OCI-LY3 (cell line): ENCODE data around the gene NDN.

Experiments
- CTCF ChIP-seq: fragments of 200-600, 300-600 bp; sonication (generic); IDR thresholded peaks from 2 replicates; pipeline ENCODE4 v1.5.1; 2014; ENCODE audit warnings: antibody characterized with exemption, low read length, low read depth
- EZH2phosphoT487 ChIP-seq: fragments of 200-600 bp; shearing (Covaris generic); IDR thresholded peaks from 2 replicates; pipeline ENCODE4 v1.6.1; 2018; ENCODE audit warnings: antibody characterized with exemption, mixed run types, low read depth

DNA sequence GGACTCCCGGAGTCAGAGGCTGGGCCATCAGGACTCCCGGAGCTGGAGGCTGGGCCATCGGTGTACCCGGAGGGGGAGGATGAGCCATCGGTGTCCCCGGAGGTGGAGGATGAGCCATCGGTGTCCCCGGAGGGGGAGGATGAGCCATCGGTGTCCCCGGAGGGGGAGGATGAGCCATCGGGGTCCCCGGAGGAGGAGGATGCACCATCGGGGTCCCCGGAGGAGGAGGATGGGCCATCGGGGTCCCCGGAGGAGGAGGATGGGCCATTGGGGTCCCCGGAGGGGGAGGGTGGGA lies 40.2 kb downstream of the NDN start:
- TF ChIP-seq CTCF (no peak), EZH2phosphoT487 (no peak)
